GM23248 (cell line): Measurements from ENCODE around the gene FKTN. TPM values are rescaled to one million over a fixed set of nuclear protein-coding genes. Genes with fewer than 3 reads are reported as not detected.

Source experiments
- DNase-seq: peaks from one replicate; pipeline ENCODE4 v3.0.0-alpha.2; 2015
- H2AFZ ChIP-seq: fragments of 200-600 bp; sonication (generic); 2 replicates; pipeline ENCODE4 v1.6.1; 2016; ENCODE audit warnings: antibody characterized with exemption
- H3F3A ChIP-seq: fragments of 200-600 bp; sonication (generic); 2 replicates; pipeline ENCODE4 v1.6.1; 2016; ENCODE audit warnings: mild to moderate bottlenecking, antibody characterized with exemption, mixed run types; ENCODE audit not compliant: insufficient read depth
- H3K27ac ChIP-seq: fragments of 200-600 bp; sonication (generic); 2 replicates; pipeline ENCODE4 v1.5.1; 2016; ENCODE audit warnings: mild to moderate bottlenecking
- H3K27me3 ChIP-seq: fragments of 200-600 bp; sonication (generic); replicated peaks from 2 replicates; pipeline ENCODE4 v1.6.1; 2016; ENCODE audit warnings: mild to moderate bottlenecking; ENCODE audit not compliant: insufficient read depth
- H3K36me3 ChIP-seq: fragments of 200-600 bp; sonication (generic); 2 replicates; pipeline ENCODE4 v1.6.1; 2016; ENCODE audit warnings: low read depth, mild to moderate bottlenecking
- H3K4me1 ChIP-seq: fragments of 200-600 bp; sonication (generic); 2 replicates; pipeline ENCODE4 v1.6.1; 2016; ENCODE audit warnings: mild to moderate bottlenecking; ENCODE audit not compliant: insufficient read depth
- H3K4me2 ChIP-seq: fragments of 200-600 bp; sonication (generic); one replicate; pipeline ENCODE4 v1.6.1; 2016; ENCODE audit warnings: mild to moderate bottlenecking; ENCODE audit not compliant: unreplicated experiment
- H3K4me3 ChIP-seq: fragments of 200-600 bp; sonication (generic); 2 replicates; pipeline ENCODE4 v1.5.1; 2016; ENCODE audit warnings: mild to moderate bottlenecking
- H3K79me2 ChIP-seq: fragments of 200-600 bp; sonication (generic); 2 replicates; pipeline ENCODE4 v1.6.1; 2016; ENCODE audit warnings: mild to moderate bottlenecking; ENCODE audit not compliant: insufficient read depth
- H3K9ac ChIP-seq: fragments of 200-600 bp; sonication (generic); 2 replicates; pipeline ENCODE4 v1.6.1; 2016; ENCODE audit warnings: mild to moderate bottlenecking
- H3K9me2 ChIP-seq: fragments of 200-600 bp; sonication (generic); 2 replicates; pipeline ENCODE4 v1.6.1; 2016; ENCODE audit warnings: mixed run types, mild to moderate bottlenecking, moderate library complexity; ENCODE audit not compliant: insufficient read depth
- H3K9me3 ChIP-seq: fragments of 200-600 bp; sonication (generic); one replicate; pipeline ENCODE4 v1.6.1; 2017; ENCODE audit warnings: low read depth
- H4K20me1 ChIP-seq: fragments of 200-600 bp; sonication (generic); 2 replicates; pipeline ENCODE4 v1.6.0; 2016; ENCODE audit not compliant: insufficient read depth
- EZH2 ChIP-seq: fragments of 200-600 bp; sonication (generic); IDR thresholded peaks from 2 replicates; pipeline ENCODE4 v1.6.1; 2018; ENCODE audit warnings: antibody characterized with exemption, mild to moderate bottlenecking; ENCODE audit not compliant: insufficient read depth, poor library complexity, severe bottlenecking
- EZH2phosphoT487 ChIP-seq: fragments of 200-600 bp; sonication (generic); IDR thresholded peaks from 2 replicates; pipeline ENCODE4 v1.6.1; 2018; ENCODE audit warnings: antibody characterized with exemption, moderate library complexity, mild to moderate bottlenecking, low read depth; ENCODE audit not compliant: insufficient read depth
- WGBS, 2 experiments: methylation state at CpG; one replicate each; pipeline ENCODE4 v1.1.6; 2015 to 2017; ENCODE audit warnings: low lambda C conversion rate in 2 of 2, low coverage in 1 of 2; ENCODE audit errors: missing lambda C conversion rate in 2 of 2; 5-methylcytosine and 5-hydroxymethylcytosine counted together
- in situ Hi-C: fragments of 300-500 bp; cut with MboI; formaldehyde crosslinking; loops from 2 replicates; pipeline ENCODE4 v1.15.0; 2020
- polyA plus RNA-seq: library from polyadenylated mRNA; unstranded; fragments of >200 nt; fragmentation: Nextera tagmentation; extraction: Ambion mirVana; gene quantifications from 2 replicates; pipeline ENCODE4 v1.2.1, GENCODE V29; 2016
- total RNA-seq: library from RNA; depleted of rRNA; stranded (reverse); fragments of >200 nt; shearing (Covaris generic); gene quantifications from 2 replicates; pipeline ENCODE4 v1.2.3, GENCODE V29; 2014

Gene FKTN
- total and polyA plus RNA-seq, 2 experiments from 2014 or later: 13.9 to 40.7 TPM

- Histone ChIP-seq H4K20me1 (no peaks in the 10 kb centered on the region), H3K79me2 (no peaks in the 10 kb centered on the region), H3K9me2 (no peaks in the 10 kb centered on the region), H3F3A (no peaks in the 10 kb centered on the region), H3K9ac (no peak overlapping the region), H2AFZ (no peak overlapping the region), H3K4me1 (no peaks in the 10 kb centered on the region), H3K9me3 (no peaks in the 10 kb centered on the region), H3K27ac (no peak overlapping the region), H3K4me2 (no peak overlapping the region), H3K27me3 (peaks cover 28% of the 10 kb centered on the region), H3K36me3 (no peaks in the 10 kb centered on the region), H3K4me3 (no peak overlapping the region)
- DNase-seq: no peak
- WGBS, 2 experiments: 81 to 82% methylated on average over 2 of the region's 2 CpGs
- no peak for TF ChIP-seq EZH2phosphoT487
- no peak for TF ChIP-seq EZH2
- in situ Hi-C loops: no loop called here
These were observed 100.4 kb downstream of the FKTN start for GRCh38 chr9:105658351-105658750.

DNA sequence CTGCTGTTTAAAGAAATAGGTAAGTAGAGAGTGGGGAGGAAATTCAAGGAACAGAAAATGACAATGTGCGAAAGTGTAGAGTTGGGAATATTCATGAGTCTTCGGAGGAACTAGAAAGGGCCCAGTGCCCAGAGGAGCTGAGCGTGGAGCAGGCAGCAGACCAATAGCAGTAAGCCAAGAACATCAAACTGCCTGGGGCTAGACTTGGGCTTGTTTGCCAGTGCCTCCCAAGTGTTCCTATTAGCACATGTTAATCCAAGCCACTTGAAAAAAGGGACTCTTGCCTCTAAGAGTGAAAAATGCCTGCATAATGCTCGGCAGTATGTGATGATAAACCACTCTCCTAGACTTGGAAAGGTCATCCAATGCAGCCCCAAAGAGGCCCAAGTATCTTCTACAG is 103.1 kb downstream of the FKTN start:
- in situ Hi-C loops: no loop called here
- H3K9ac ChIP-seq: no peak overlapping the region
- no peak overlapping the region for H2AFZ ChIP-seq
- H3K4me2 ChIP-seq: no peak overlapping the region
- no peaks in the 10 kb centered on the region for H3K4me1 ChIP-seq
- H4K20me1 ChIP-seq: no peaks in the 10 kb centered on the region
- no peak overlapping the region for H3K27ac ChIP-seq
- TF ChIP-seq EZH2: no peak
- TF ChIP-seq EZH2phosphoT487: no peak
- H3K4me3 ChIP-seq: no peak overlapping the region
- H3K36me3 ChIP-seq: no peaks in the 10 kb centered on the region
- WGBS, 2 experiments: 47 to 63% methylated on average over 4 of the region's 4 CpGs
- H3K27me3 ChIP-seq: peaks cover 21% of the 10 kb centered on the region
- H3K9me3 ChIP-seq: no peaks in the 10 kb centered on the region
- no peak for DNase-seq
- no peaks in the 10 kb centered on the region for H3K9me2 ChIP-seq
- H3F3A ChIP-seq: no peaks in the 10 kb centered on the region
- H3K79me2 ChIP-seq: no peaks in the 10 kb centered on the region

GRCh38 chr9:105662184-105663104 is 104.5 kb downstream of the FKTN start, which contains the start of gene TAL2:
Gene TAL2, plus strand, starts transcription at chr9:105662457. Its CDS starts 40 bp downstream, at chr9:105662497.
- H3K9me2 ChIP-seq: no peaks in the 10 kb centered on the region
- TF ChIP-seq EZH2 (no peak), EZH2phosphoT487 (no peak)
- peaks cover 7% of the 10 kb centered on the region for H3K27me3 ChIP-seq
- no peak within 1 kb of the TSS for H3K9ac ChIP-seq
- DNase-seq: no peak
- no peaks in the 10 kb centered on the region for H4K20me1 ChIP-seq
- H3K4me2 ChIP-seq: no peak within 1 kb of the TSS
- no peaks in the 10 kb centered on the region for H3K4me1 ChIP-seq
- in situ Hi-C loops: no loop called here
- no peak within 1 kb of the TSS for H3K27ac ChIP-seq
- H3K9me3 ChIP-seq: no peaks in the 10 kb centered on the region
- no peak within 1 kb of the TSS for H3K4me3 ChIP-seq
- H3K79me2 ChIP-seq: no peaks in the 10 kb centered on the region
- H3F3A ChIP-seq: no peaks in the 10 kb centered on the region
- no peak within 1 kb of the TSS for H2AFZ ChIP-seq
- no peaks in the 10 kb centered on the region for H3K36me3 ChIP-seq
- 77 to 80% methylated on average over 12 of the region's 12 CpGs for WGBS, 2 experiments

GRCh38 chr9:105663914-105664313 is 106.0 kb downstream of the FKTN start:
- WGBS, 2 experiments: 58 to 65% methylated on average over 5 of the region's 5 CpGs
- no peak for DNase-seq
- Histone ChIP-seq H3K4me3 (no peak overlapping the region), H2AFZ (no peak overlapping the region), H3K27me3 (no peaks in the 10 kb centered on the region), H3K4me2 (no peak overlapping the region), H3K36me3 (no peaks in the 10 kb centered on the region), H3K9me2 (no peaks in the 10 kb centered on the region), H3K27ac (no peak overlapping the region), H4K20me1 (no peaks in the 10 kb centered on the region), H3K9me3 (no peaks in the 10 kb centered on the region), H3K4me1 (no peaks in the 10 kb centered on the region), H3K9ac (no peak overlapping the region), H3F3A (no peaks in the 10 kb centered on the region), H3K79me2 (no peaks in the 10 kb centered on the region)
- in situ Hi-C loops: no loop called here
- TF ChIP-seq EZH2phosphoT487 (no peak), EZH2 (no peak)
